ENCODE results near the gene TSPAN9.

The TSPAN9 gene

GRCh38 chr12:3105690-3106479, 28.7 kb downstream of the TSPAN9 start:
- no peaks in the 10 kb centered on the region for H3K9me3 ChIP-seq (ENCODE audit: low read depth, low read length)
- TF ChIP-seq POLR2AphosphoS5 (IDR thresholded peaks at IDR 0.05; ENCODE audit: borderline replicate concordance, low read depth, low read length) (no peak), EZH2 (IDR thresholded peaks at IDR 0.05) (no peak), FOXP2 (optimal IDR thresholded peaks at IDR 0.05; ENCODE audit: control extremely low read depth, extremely low read length, insufficient read depth) (no peak)
- H3K36me3 ChIP-seq (ENCODE audit: insufficient read depth, low read length), result no peaks in the 10 kb centered on the region
- no peak overlapping the region for H3K27ac ChIP-seq
- no peak for DNase-seq (ENCODE audit: low read depth, low spot score)
- no peak overlapping the region for H3K9ac ChIP-seq (ENCODE audit: insufficient read length)
- no peak overlapping the region for H3K4me3 ChIP-seq

- H3K36me3 ChIP-seq (ENCODE audit: insufficient read depth, low read length), result no peaks in the 10 kb centered on the region
- H3K27ac ChIP-seq, result no peak overlapping the region
- no peak for DNase-seq (ENCODE audit: low read depth, low spot score)
- no peaks in the 10 kb centered on the region for H3K9me3 ChIP-seq (ENCODE audit: low read depth, low read length)
- H3K4me3 ChIP-seq, result peak overlapping the region; percentile 30; the same call in 1 of the 2 replicates
- TF ChIP-seq FOXP2 (optimal IDR thresholded peaks at IDR 0.05; ENCODE audit: control extremely low read depth, extremely low read length, insufficient read depth) (no peak), POLR2AphosphoS5 (IDR thresholded peaks at IDR 0.05; ENCODE audit: borderline replicate concordance, low read depth, low read length) (no peak), EZH2 (IDR thresholded peaks at IDR 0.05) (no peak)
- H3K9ac ChIP-seq (ENCODE audit: insufficient read length), result no peak overlapping the region
Observed at GRCh38 chr12:3106579-3106978, 29.4 kb downstream of the TSPAN9 start.

- Histone ChIP-seq H3K36me3 (ENCODE audit: insufficient read depth, low read length) (no peaks in the 10 kb centered on the region), H3K9ac (ENCODE audit: insufficient read length) (no peak overlapping the region), H3K9me3 (ENCODE audit: low read depth, low read length) (no peaks in the 10 kb centered on the region), H3K27ac (no peak overlapping the region), H3K4me3 (peak overlapping the region; percentile 30; the same call in 1 of the 2 replicates)
- TF ChIP-seq EZH2 (IDR thresholded peaks at IDR 0.05), result no peak
- no peak for TF ChIP-seq POLR2AphosphoS5 (IDR thresholded peaks at IDR 0.05; ENCODE audit: borderline replicate concordance, low read depth, low read length)
- TF ChIP-seq FOXP2 (optimal IDR thresholded peaks at IDR 0.05; ENCODE audit: control extremely low read depth, extremely low read length, insufficient read depth), result no peak
- no peak for DNase-seq (ENCODE audit: low read depth, low spot score)
Observed at GRCh38 chr12:3107071-3107583, 29.9 kb downstream of the TSPAN9 start.

- H3K9ac ChIP-seq (ENCODE audit: insufficient read length), result no peak overlapping the region
- H3K9me3 ChIP-seq (ENCODE audit: low read depth, low read length), result no peaks in the 10 kb centered on the region
- no peak overlapping the region for H3K4me3 ChIP-seq
- no peak overlapping the region for H3K27ac ChIP-seq
- no peak for TF ChIP-seq EZH2 (IDR thresholded peaks at IDR 0.05)
- TF ChIP-seq FOXP2 (optimal IDR thresholded peaks at IDR 0.05; ENCODE audit: control extremely low read depth, extremely low read length, insufficient read depth), result no peak
- no peak for TF ChIP-seq POLR2AphosphoS5 (IDR thresholded peaks at IDR 0.05; ENCODE audit: borderline replicate concordance, low read depth, low read length)
- DNase-seq (ENCODE audit: low read depth, low spot score), result no peak
- no peaks in the 10 kb centered on the region for H3K36me3 ChIP-seq (ENCODE audit: insufficient read depth, low read length)
Observed at GRCh38 chr12:3107954-3108353, 30.8 kb downstream of the TSPAN9 start.

- H3K36me3 ChIP-seq (ENCODE audit: insufficient read depth, low read length), result no peaks in the 10 kb centered on the region
- no peak overlapping the region for H3K9ac ChIP-seq (ENCODE audit: insufficient read length)
- TF ChIP-seq FOXP2 (optimal IDR thresholded peaks at IDR 0.05; ENCODE audit: control extremely low read depth, extremely low read length, insufficient read depth) (no peak), EZH2 (IDR thresholded peaks at IDR 0.05) (no peak), POLR2AphosphoS5 (IDR thresholded peaks at IDR 0.05; ENCODE audit: borderline replicate concordance, low read depth, low read length) (no peak)
- no peak for DNase-seq (ENCODE audit: low read depth, low spot score)
- H3K27ac ChIP-seq, result no peak overlapping the region
- H3K9me3 ChIP-seq (ENCODE audit: low read depth, low read length), result no peaks in the 10 kb centered on the region
- H3K4me3 ChIP-seq, result no peak overlapping the region
Observed at GRCh38 chr12:3110578-3110977, 33.4 kb downstream of the TSPAN9 start.

- Histone ChIP-seq H3K9ac (ENCODE audit: insufficient read length) (no peak overlapping the region), H3K4me3 (no peak overlapping the region), H3K36me3 (ENCODE audit: insufficient read depth, low read length) (no peaks in the 10 kb centered on the region), H3K27ac (no peak overlapping the region), H3K9me3 (ENCODE audit: low read depth, low read length) (no peaks in the 10 kb centered on the region)
- no peak for TF ChIP-seq EZH2 (IDR thresholded peaks at IDR 0.05)
- no peak for TF ChIP-seq POLR2AphosphoS5 (IDR thresholded peaks at IDR 0.05; ENCODE audit: borderline replicate concordance, low read depth, low read length)
- TF ChIP-seq FOXP2 (optimal IDR thresholded peaks at IDR 0.05; ENCODE audit: control extremely low read depth, extremely low read length, insufficient read depth), result no peak
- DNase-seq (ENCODE audit: low read depth, low spot score), result no peak
Observed at GRCh38 chr12:3113671-3114325, 36.6 kb downstream of the TSPAN9 start.

- no peak overlapping the region for H3K4me3 ChIP-seq
- H3K27ac ChIP-seq, result no peak overlapping the region
- DNase-seq (ENCODE audit: low read depth, low spot score), result no peak
- no peak overlapping the region for H3K9ac ChIP-seq (ENCODE audit: insufficient read length)
- no peaks in the 10 kb centered on the region for H3K36me3 ChIP-seq (ENCODE audit: insufficient read depth, low read length)
- no peaks in the 10 kb centered on the region for H3K9me3 ChIP-seq (ENCODE audit: low read depth, low read length)
- TF ChIP-seq FOXP2 (optimal IDR thresholded peaks at IDR 0.05; ENCODE audit: control extremely low read depth, extremely low read length, insufficient read depth) (no peak), POLR2AphosphoS5 (IDR thresholded peaks at IDR 0.05; ENCODE audit: borderline replicate concordance, low read depth, low read length) (no peak), EZH2 (IDR thresholded peaks at IDR 0.05) (no peak)
Observed at GRCh38 chr12:3114671-3115070, 37.5 kb downstream of the TSPAN9 start.

- no peak for TF ChIP-seq EZH2 (IDR thresholded peaks at IDR 0.05)
- TF ChIP-seq FOXP2 (optimal IDR thresholded peaks at IDR 0.05; ENCODE audit: control extremely low read depth, extremely low read length, insufficient read depth), result no peak
- no peak for TF ChIP-seq POLR2AphosphoS5 (IDR thresholded peaks at IDR 0.05; ENCODE audit: borderline replicate concordance, low read depth, low read length)
- DNase-seq (ENCODE audit: low read depth, low spot score), result no peak
- no peaks in the 10 kb centered on the region for H3K9me3 ChIP-seq (ENCODE audit: low read depth, low read length)
- no peak overlapping the region for H3K4me3 ChIP-seq
- no peaks in the 10 kb centered on the region for H3K36me3 ChIP-seq (ENCODE audit: insufficient read depth, low read length)
- no peak overlapping the region for H3K9ac ChIP-seq (ENCODE audit: insufficient read length)
- no peak overlapping the region for H3K27ac ChIP-seq
Observed at GRCh38 chr12:3115078-3115477, 37.9 kb downstream of the TSPAN9 start.

All from SK-N-MC (cell line).